NT2/D1 (cell line): ENCODE results near the gene ABTB2.

ENCODE experiments used
- DNase-seq: peaks from one replicate; pipeline ENCODE4 v3.0.0-alpha.2; 2011; ENCODE audit warnings: low read depth, low spot score
- H3K27me3 ChIP-seq: 2 replicates; pipeline ENCODE4 v1.6.0; 2011; ENCODE audit warnings: mild to moderate bottlenecking; ENCODE audit not compliant: insufficient read length, insufficient read depth
- H3K36me3 ChIP-seq: 2 replicates; pipeline ENCODE4 v1.6.1; 2011; ENCODE audit warnings: mild to moderate bottlenecking, low read length, mixed read lengths; ENCODE audit not compliant: insufficient read depth, insufficient read length
- H3K4me1 ChIP-seq: 2 replicates; pipeline ENCODE4 v1.5.1; 2011; ENCODE audit not compliant: insufficient read depth, insufficient read length
- H3K4me3 ChIP-seq: 2 replicates; pipeline ENCODE4 v1.5.1; 2011; ENCODE audit warnings: low read depth; ENCODE audit not compliant: insufficient read length
- H3K9ac ChIP-seq: 2 replicates; pipeline ENCODE4 v1.6.0; 2011; ENCODE audit warnings: low read depth; ENCODE audit not compliant: insufficient read length
- H3K9me3 ChIP-seq: 2 replicates; pipeline ENCODE4 v1.5.1; 2011; ENCODE audit warnings: mild to moderate bottlenecking, low read length; ENCODE audit not compliant: insufficient read depth
- SUZ12 ChIP-seq: IDR thresholded peaks from 2 replicates; pipeline ENCODE4 v1.6.1; 2011; ENCODE audit not compliant: insufficient read length, insufficient read depth; ENCODE audit errors: extremely low read depth
- YY1 ChIP-seq: IDR thresholded peaks from 2 replicates; pipeline ENCODE4 v1.6.1; 2011; ENCODE audit not compliant: insufficient read length, insufficient read depth
- ZNF274 ChIP-seq: IDR thresholded peaks from 2 replicates; pipeline ENCODE4 v1.6.1; 2011; ENCODE audit warnings: mild to moderate bottlenecking, low read depth, low read length

ABTB2 gene

GRCh38 chr11:34357701-34358257 is at the start of gene ABTB2:
Gene ABTB2 (minus strand): TSS chr11:34358010.
- peaks cover 3% of the 10 kb centered on the region for H3K36me3 ChIP-seq
- H3K27me3 ChIP-seq: peaks cover 18% of the 10 kb centered on the region
- peak within 1 kb of the TSS; percentile 90 for H3K9ac ChIP-seq
- H3K9me3 ChIP-seq: no peaks in the 10 kb centered on the region
- TF ChIP-seq ZNF274 (no peak), SUZ12 (no peak), YY1 (no peak)
- H3K4me3 ChIP-seq: peak within 1 kb of the TSS; percentile 62
- peak; percentile 89 for DNase-seq
- no peaks in the 10 kb centered on the region for H3K4me1 ChIP-seq

- no peaks in the 10 kb centered on the region for H3K27me3 ChIP-seq
- no peak overlapping the region for H3K9ac ChIP-seq
- no peaks in the 10 kb centered on the region for H3K9me3 ChIP-seq
- no peaks in the 10 kb centered on the region for H3K4me1 ChIP-seq
- DNase-seq: no peak
- TF ChIP-seq SUZ12: no peak
- no peak for TF ChIP-seq YY1
- no peak for TF ChIP-seq ZNF274
- no peaks in the 10 kb centered on the region for H3K36me3 ChIP-seq
- H3K4me3 ChIP-seq: no peak overlapping the region
Observed at GRCh38 chr11:34407121-34407813, 49.5 kb upstream of the ABTB2 start.

- Histone ChIP-seq H3K4me3 (no peak overlapping the region), H3K9ac (no peak overlapping the region), H3K27me3 (no peaks in the 10 kb centered on the region), H3K9me3 (no peaks in the 10 kb centered on the region), H3K36me3 (no peaks in the 10 kb centered on the region), H3K4me1 (no peaks in the 10 kb centered on the region)
- TF ChIP-seq ZNF274: no peak
- no peak for TF ChIP-seq YY1
- no peak for TF ChIP-seq SUZ12
- no peak for DNase-seq
Observed at GRCh38 chr11:34406413-34406812, 48.6 kb upstream of the ABTB2 start.

GRCh38 chr11:34405079-34405858 is 47.5 kb upstream of the ABTB2 start:
- Histone ChIP-seq H3K9ac (no peak overlapping the region), H3K27me3 (no peaks in the 10 kb centered on the region), H3K9me3 (no peaks in the 10 kb centered on the region), H3K4me1 (no peaks in the 10 kb centered on the region), H3K36me3 (no peaks in the 10 kb centered on the region), H3K4me3 (no peak overlapping the region)
- TF ChIP-seq YY1 (no peak), SUZ12 (no peak), ZNF274 (no peak)
- no peak for DNase-seq

GRCh38 chr11:34404280-34404679 is 46.5 kb upstream of the ABTB2 start:
- H3K4me1 ChIP-seq: no peaks in the 10 kb centered on the region
- TF ChIP-seq ZNF274: no peak
- TF ChIP-seq SUZ12: no peak
- TF ChIP-seq YY1: no peak
- H3K9ac ChIP-seq: no peak overlapping the region
- H3K4me3 ChIP-seq: no peak overlapping the region
- no peaks in the 10 kb centered on the region for H3K27me3 ChIP-seq
- 0 out of 2 replicates have a peak, but pooled peaks cover 5% of the 10 kb centered on the region for H3K9me3 ChIP-seq
- H3K36me3 ChIP-seq: no peaks in the 10 kb centered on the region
- DNase-seq: no peak

GRCh38 chr11:34403431-34403830 is 45.6 kb upstream of the ABTB2 start:
- no peak for DNase-seq
- Histone ChIP-seq H3K27me3 (no peaks in the 10 kb centered on the region), H3K9ac (no peak overlapping the region), H3K4me1 (no peaks in the 10 kb centered on the region), H3K4me3 (no peak overlapping the region), H3K9me3 (0 out of 2 replicates have a peak, but pooled peaks cover 5% of the 10 kb centered on the region), H3K36me3 (no peaks in the 10 kb centered on the region)
- no peak for TF ChIP-seq YY1
- no peak for TF ChIP-seq SUZ12
- TF ChIP-seq ZNF274: no peak

GRCh38 chr11:34397811-34398210 is 40.0 kb upstream of the ABTB2 start:
- no peaks in the 10 kb centered on the region for H3K27me3 ChIP-seq
- no peaks in the 10 kb centered on the region for H3K4me1 ChIP-seq
- no peaks in the 10 kb centered on the region for H3K36me3 ChIP-seq
- H3K9me3 ChIP-seq: 0 out of 2 replicates have a peak, but pooled peaks cover 5% of the 10 kb centered on the region
- no peak overlapping the region for H3K9ac ChIP-seq
- H3K4me3 ChIP-seq: no peak overlapping the region
- no peak for DNase-seq
- TF ChIP-seq YY1: no peak
- TF ChIP-seq SUZ12: no peak
- TF ChIP-seq ZNF274: no peak
